Endothelial cell of umbilical vein (primary cell): ENCODE results near the gene NCF1. TPM values are rescaled to one million over a fixed set of nuclear protein-coding genes. Genes with fewer than 3 reads are reported as not detected.
"Not testable (repeated sequence)": the region's sequence is repeated elsewhere in the genome, so short reads cannot be mapped to it uniquely, and the experiment has no call there.

Experiments
- BruUV-seq: library from RNA; stranded (reverse); fragments of 400-500 nt; replicated peaks from 2 replicates; lab custom pipeline; 2021; lab: Mats Ljungman, UMichigan
- CTCF ChIA-PET: fragments of 300-600, 350-600 bp; sonication (Branson Sonifier 250); formaldehyde crosslinking; loops from one replicate; lab custom pipeline; 2021; ENCODE audit warnings: antibody characterized with exemption, inconsistent platforms; lab: Charles Lee
- POLR2A ChIA-PET: fragments of 300-600, 350-600 bp; sonication (Branson Sonifier 250); formaldehyde crosslinking; loops from one replicate; lab custom pipeline; 2021; ENCODE audit warnings: antibody characterized with exemption, inconsistent platforms; lab: Charles Lee
- DNase-seq: peaks from one replicate; pipeline ENCODE4 v3.0.0-alpha.2; 2011; ENCODE audit warnings: low read depth, low spot score
- FAIRE-seq: peaks from 2 replicates; lab custom pipeline; 2011; peaks lifted over from hg19 to GRCh38; lab: Jason Lieb, UNC
- H2AFZ ChIP-seq: 2 replicates; pipeline ENCODE4 v1.6.0; 2012; ENCODE audit warnings: low read depth, low read length, control low read depth, inconsistent platforms
- H3K27ac ChIP-seq: 2 replicates; pipeline ENCODE4 v1.5.1; 2011; ENCODE audit warnings: low read depth, mild to moderate bottlenecking, control low read depth, low read length, moderate library complexity; ENCODE audit not compliant: insufficient read depth
- H3K27me3 ChIP-seq, 2 experiments: 2 replicates each; pipeline versions ENCODE4 v1.6.0 to v1.6.1; 2011; ENCODE audit warnings: low read length in 2 of 2, mixed read lengths in 1 of 2; ENCODE audit not compliant: control insufficient read depth in 2 of 2, insufficient read depth in 2 of 2
- H3K36me3 ChIP-seq, 2 experiments: 2 replicates in 1 of 2; 3 replicates in 1 of 2; pipeline ENCODE4 v1.5.1; 2011; ENCODE audit warnings: low read length in 2 of 2, mild to moderate bottlenecking in 1 of 2, moderate library complexity in 1 of 2; ENCODE audit not compliant: control insufficient read depth in 2 of 2, insufficient read depth in 2 of 2; ENCODE audit errors: extremely low read depth in 1 of 2
- H3K4me1 ChIP-seq: 3 replicates; pipeline ENCODE4 v1.5.1; 2011; ENCODE audit warnings: mild to moderate bottlenecking, low read length; ENCODE audit not compliant: control insufficient read depth, insufficient read depth; ENCODE audit errors: extremely low read depth
- H3K4me2 ChIP-seq: 2 replicates; pipeline ENCODE4 v1.6.1; 2011; ENCODE audit warnings: low read length, control low read depth, mixed read lengths; ENCODE audit not compliant: insufficient read depth
- H3K4me3 ChIP-seq, 3 experiments: fragments of 200-600 bp in 1 of 3; sonication (generic), shearing (Covaris generic) in 1 of 3; replicated peaks in 1 of 3; 2 replicates each; pipeline ENCODE4 v1.5.1; 2011 to 2016; ENCODE audit warnings: control low read depth in 3 of 3, low read length in 3 of 3, mild to moderate bottlenecking in 2 of 3, inconsistent platforms in 1 of 3, low read depth in 1 of 3, moderate library complexity in 1 of 3; ENCODE audit not compliant: insufficient read depth in 1 of 3
- H3K79me2 ChIP-seq: 2 replicates; pipeline ENCODE4 v1.6.0; 2012; ENCODE audit warnings: low read length, inconsistent platforms; ENCODE audit not compliant: control insufficient read depth, insufficient read depth
- H3K9ac ChIP-seq: replicated peaks from 2 replicates; pipeline ENCODE3; 2011; ENCODE audit warnings: low read length, control low read depth; ENCODE audit not compliant: insufficient read depth; ENCODE audit errors: extremely low read depth
- H3K9me1 ChIP-seq: replicated peaks from 3 replicates; pipeline ENCODE4 v1.6.0; 2011; ENCODE audit warnings: mild to moderate bottlenecking, low read length; ENCODE audit not compliant: control insufficient read depth, insufficient read depth; ENCODE audit errors: extremely low read depth
- H3K9me3 ChIP-seq: replicated peaks from 2 replicates; pipeline ENCODE4 v1.5.1; 2012; ENCODE audit warnings: low read length, inconsistent platforms; ENCODE audit not compliant: control insufficient read depth, insufficient read depth
- H4K20me1 ChIP-seq: replicated peaks from 2 replicates; pipeline ENCODE3; 2011; ENCODE audit warnings: mild to moderate bottlenecking, low read length; ENCODE audit not compliant: control insufficient read depth, insufficient read depth; ENCODE audit errors: extremely low read depth
- dilution Hi-C: fragments of 300-500 bp; cut with MboI; formaldehyde crosslinking; loops from one replicate; pipeline ENCODE4 v1.15.0; 2019; ENCODE audit warnings: low sequenced_read_pairs; ENCODE audit not compliant: extremely low pct_ligation_motif_present
- intact Hi-C: fragments of 100-400 bp; cut with micrococcal nuclease; formaldehyde crosslinking; loops from one replicate; pipeline ENCODE4 v1.10.0; 2022
- polyA plus RNA-seq, 4 experiments: library from polyadenylated mRNA; depleted of rRNA in 3 of 4; stranded (reverse) in 3 of 4; unstranded in 1 of 4; fragments of >200 nt; gene quantifications; 2 replicates each; pipeline versions ENCODE4 v1.2.1 to v1.2.3, GENCODE V29; 2011 to 2012; ENCODE audit warnings: missing spikeins in 1 of 4
- total RNA-seq: library from RNA; stranded (reverse); gene quantifications from 2 replicates; pipeline ENCODE4 v1.2.3, GENCODE V29; 2021

NCF1 gene
- total and polyA plus RNA-seq, 2 donors (not counting 3 experiments of a cell fraction or from before 2014, with no cell fraction given) = not detected

GRCh38 chr7:74779053-74779452 is 5.2 kb downstream of the NCF1 start:
- intact Hi-C loops, dilution Hi-C loops: not testable (repeated sequence)

GRCh38 chr7:74781746-74782145 is 7.9 kb downstream of the NCF1 start:
- H3K4me1 ChIP-seq, H3K4me2 ChIP-seq, H3K27ac ChIP-seq, H3K36me3 ChIP-seq, intact Hi-C loops, H3K27me3 ChIP-seq, H3K9me3 ChIP-seq, H3K9me1 ChIP-seq, FAIRE-seq, H3K9ac ChIP-seq, dilution Hi-C loops, CTCF ChIA-PET, H3K79me2 ChIP-seq, H2AFZ ChIP-seq, DNase-seq, BruUV-seq, POLR2A ChIA-PET, H3K4me3 ChIP-seq, H4K20me1 ChIP-seq: not testable (repeated sequence)

More at GRCh38 chr7:74779053-74779452, 5.2 kb downstream of the NCF1 start:
- H3K9me1 ChIP-seq, H2AFZ ChIP-seq, H3K27ac ChIP-seq, H3K4me2 ChIP-seq, POLR2A ChIA-PET, BruUV-seq, DNase-seq, H3K36me3 ChIP-seq, H3K9me3 ChIP-seq, H3K79me2 ChIP-seq, H3K4me3 ChIP-seq, H4K20me1 ChIP-seq, H3K27me3 ChIP-seq, CTCF ChIA-PET, FAIRE-seq, H3K4me1 ChIP-seq, H3K9ac ChIP-seq: not testable (repeated sequence)

- BruUV-seq, H4K20me1 ChIP-seq, H2AFZ ChIP-seq, H3K27ac ChIP-seq, intact Hi-C loops, H3K79me2 ChIP-seq, DNase-seq, H3K9ac ChIP-seq, H3K36me3 ChIP-seq, FAIRE-seq, H3K4me2 ChIP-seq, POLR2A ChIA-PET, dilution Hi-C loops, H3K4me1 ChIP-seq, H3K9me1 ChIP-seq, H3K4me3 ChIP-seq, H3K27me3 ChIP-seq, CTCF ChIA-PET, H3K9me3 ChIP-seq: not testable (repeated sequence)
These were observed 9.8 kb downstream of the NCF1 start for GRCh38 chr7:74783595-74783994.

GRCh38 chr7:74788369-74789150 is 14.7 kb downstream of the NCF1 start:
- H3K79me2 ChIP-seq, dilution Hi-C loops, intact Hi-C loops, H3K36me3 ChIP-seq, H3K4me2 ChIP-seq, H3K9ac ChIP-seq, BruUV-seq, H3K9me1 ChIP-seq, H3K27ac ChIP-seq, H3K27me3 ChIP-seq, H4K20me1 ChIP-seq, CTCF ChIA-PET, H2AFZ ChIP-seq, POLR2A ChIA-PET, H3K4me1 ChIP-seq, H3K9me3 ChIP-seq: not testable (repeated sequence)
- peak; percentile 65 for FAIRE-seq
- DNase-seq = peak; percentile 81
- H3K4me3 ChIP-seq = peak overlapping the region in 1 of 3 experiments; percentile 30
